Adipocyte (in vitro differentiated cells): Measurements from ENCODE around the gene PLEKHG3.

ENCODE experiments used
- DNase-seq: peaks from one replicate; pipeline ENCODE4 v3.0.0-alpha.2; 2015; ENCODE audit warnings: low read depth
- H3K27me3 ChIP-seq: replicated peaks from 2 replicates; pipeline ENCODE4 v1.7.0; 2013; ENCODE audit warnings: mild to moderate bottlenecking, low read length, moderate library complexity; ENCODE audit not compliant: control insufficient read depth, insufficient read depth
- H3K36me3 ChIP-seq: 2 replicates; pipeline ENCODE4 v1.7.0; 2013; ENCODE audit warnings: low read length, mild to moderate bottlenecking, moderate library complexity; ENCODE audit not compliant: control insufficient read depth, insufficient read depth, severe bottlenecking
- H3K4me1 ChIP-seq: 2 replicates; pipeline ENCODE4 v1.7.0; 2013; ENCODE audit warnings: mild to moderate bottlenecking, low read length, moderate library complexity; ENCODE audit not compliant: control insufficient read depth, insufficient read depth
- H3K4me3 ChIP-seq: 2 replicates; pipeline ENCODE4 v1.7.0; 2013; ENCODE audit warnings: mild to moderate bottlenecking, low read length, moderate library complexity
- H3K9ac ChIP-seq: 2 replicates; pipeline ENCODE4 v1.7.0; 2013; ENCODE audit warnings: mild to moderate bottlenecking, low read length, moderate library complexity
- H3K9me3 ChIP-seq: 2 replicates; pipeline ENCODE4 v1.7.0; 2013; ENCODE audit warnings: mild to moderate bottlenecking, low read length, moderate library complexity; ENCODE audit not compliant: control insufficient read depth

PLEKHG3 gene

DNA sequence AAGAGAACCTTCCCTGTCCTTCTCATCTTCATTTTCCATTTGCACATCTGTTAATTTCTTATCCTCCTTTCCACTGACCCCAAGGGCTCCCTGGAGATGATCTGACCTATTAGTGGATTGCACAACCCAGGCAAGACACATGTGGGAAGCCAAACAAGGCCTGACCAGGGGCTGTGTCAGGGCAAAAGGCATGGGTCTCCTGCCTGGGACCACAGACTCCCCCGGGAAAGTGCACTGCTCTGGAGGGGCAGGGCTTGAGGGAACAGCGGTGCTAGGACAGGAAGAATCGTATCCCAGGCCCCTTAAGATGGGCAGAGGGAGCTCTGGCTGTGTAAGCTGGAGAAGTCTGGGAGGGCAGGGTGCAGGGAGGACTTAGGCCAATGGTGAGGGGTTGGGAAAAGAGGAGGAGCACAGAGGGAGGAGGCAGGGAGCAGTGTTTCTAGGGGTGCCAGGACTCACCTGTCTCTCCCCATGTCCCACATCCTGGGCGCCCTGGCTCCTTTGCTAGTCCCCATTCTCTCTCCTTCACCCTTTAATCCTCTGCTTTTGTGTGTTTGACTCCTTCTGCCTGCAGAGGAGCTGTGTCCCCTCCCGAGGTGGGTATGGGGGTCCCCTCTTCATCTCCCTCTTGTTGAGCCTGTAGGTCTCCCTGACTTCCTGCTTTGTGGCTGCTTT, 25.3 kb downstream of the PLEKHG3 start:
- peaks cover 12% of the 10 kb centered on the region for H3K36me3 ChIP-seq
- DNase-seq, result no peak
- H3K9ac ChIP-seq, result no peak overlapping the region

DNA sequence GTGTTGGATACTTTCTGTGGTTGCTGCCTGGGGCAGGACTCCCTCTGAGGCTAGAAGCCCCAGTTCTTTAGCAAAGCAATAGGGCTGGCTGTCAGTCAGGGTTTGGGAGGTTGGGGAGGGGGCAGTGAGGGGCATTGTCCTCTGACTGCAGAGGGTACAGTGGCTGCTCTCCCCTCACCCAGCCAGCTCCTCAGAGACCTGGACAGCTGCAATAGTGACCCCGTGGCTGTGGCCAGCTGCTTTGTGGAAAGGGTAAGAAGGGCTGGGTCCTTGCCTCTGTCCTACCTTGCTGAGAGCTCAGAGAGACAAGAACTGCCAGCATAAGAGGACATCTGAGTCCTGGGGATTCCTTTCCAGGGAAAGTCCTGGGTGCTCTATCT, 25.8 kb downstream of the PLEKHG3 start:
- Histone ChIP-seq H3K9me3 (no peaks in the 10 kb centered on the region), H3K27me3 (peaks cover 10% of the 10 kb centered on the region), H3K4me3 (no peak overlapping the region), H3K4me1 (peaks cover 19% of the 10 kb centered on the region), H3K9ac (no peak overlapping the region), H3K36me3 (peaks cover 12% of the 10 kb centered on the region)
- DNase-seq, result no peak

More for the DNA sequence above, 25.3 kb downstream of the PLEKHG3 start:
- peaks cover 20% of the 10 kb centered on the region for H3K4me1 ChIP-seq
- H3K9me3 ChIP-seq, result no peaks in the 10 kb centered on the region
- H3K27me3 ChIP-seq, result peaks cover 10% of the 10 kb centered on the region
- no peak overlapping the region for H3K4me3 ChIP-seq

DNA sequence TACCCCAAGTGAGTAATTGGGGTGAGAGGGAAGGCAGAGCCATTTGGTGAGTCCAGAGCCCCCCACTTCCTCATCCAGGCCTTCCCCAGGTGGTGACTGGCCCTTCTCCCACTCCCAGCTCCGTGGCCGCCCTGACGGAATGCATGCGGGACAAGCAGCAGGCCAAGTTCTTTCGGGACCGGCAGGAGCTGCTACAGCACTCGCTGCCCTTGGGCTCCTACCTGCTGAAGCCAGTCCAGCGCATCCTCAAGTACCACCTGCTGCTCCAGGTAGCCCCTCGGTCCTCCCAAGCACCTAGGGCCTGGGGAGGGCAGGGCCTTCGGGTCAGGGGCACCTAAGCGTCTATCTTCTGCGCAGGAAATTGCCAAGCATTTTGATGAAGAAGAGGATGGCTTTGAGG, 26.5 kb downstream of the PLEKHG3 start:
- no peak overlapping the region for H3K4me3 ChIP-seq
- no peak for DNase-seq
- no peak overlapping the region for H3K9ac ChIP-seq
- peaks cover 12% of the 10 kb centered on the region for H3K36me3 ChIP-seq
- H3K27me3 ChIP-seq, result peaks cover 7% of the 10 kb centered on the region
- peaks cover 19% of the 10 kb centered on the region for H3K4me1 ChIP-seq
- no peaks in the 10 kb centered on the region for H3K9me3 ChIP-seq

DNA sequence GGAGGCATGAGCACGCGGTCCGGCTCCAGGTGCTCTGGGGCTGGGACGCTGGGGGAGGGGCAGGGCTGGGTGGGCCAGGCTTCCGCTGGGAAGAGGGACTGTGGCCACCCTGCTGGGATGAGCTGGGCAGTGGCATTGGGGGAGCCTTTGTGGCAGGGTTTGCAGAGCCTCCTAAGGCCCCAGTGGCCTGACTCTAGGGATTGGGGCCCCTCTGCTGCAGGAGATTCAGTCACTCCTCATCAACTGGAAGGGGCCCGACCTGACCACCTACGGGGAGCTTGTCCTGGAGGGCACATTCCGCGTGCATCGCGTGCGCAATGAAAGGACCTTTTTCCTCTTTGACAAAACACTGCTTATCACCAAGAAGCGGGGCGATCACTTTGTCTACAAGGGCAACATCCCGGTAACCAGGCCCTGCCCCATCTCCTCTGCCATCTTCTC, 26.9 kb downstream of the PLEKHG3 start:
- no peak for DNase-seq
- no peak overlapping the region for H3K4me3 ChIP-seq
- H3K27me3 ChIP-seq, result peaks cover 2% of the 10 kb centered on the region
- H3K9ac ChIP-seq, result no peak overlapping the region
- H3K36me3 ChIP-seq, result peaks cover 12% of the 10 kb centered on the region
- no peaks in the 10 kb centered on the region for H3K9me3 ChIP-seq
- peaks cover 19% of the 10 kb centered on the region for H3K4me1 ChIP-seq

GRCh38 chr14:64732066-64732465, 27.8 kb downstream of the PLEKHG3 start:
- Histone ChIP-seq H3K9ac (no peak overlapping the region), H3K4me3 (no peak overlapping the region), H3K27me3 (no peaks in the 10 kb centered on the region), H3K36me3 (peaks cover 12% of the 10 kb centered on the region), H3K4me1 (peaks cover 19% of the 10 kb centered on the region), H3K9me3 (no peaks in the 10 kb centered on the region)
- DNase-seq, result no peak

- DNase-seq, result no peak
Measured at GRCh38 chr14:64732536-64733120, 28.4 kb downstream of the PLEKHG3 start.

GRCh38 chr14:64733321-64733720, 29.1 kb downstream of the PLEKHG3 start:
- peaks cover 5% of the 10 kb centered on the region for H3K36me3 ChIP-seq
- H3K9me3 ChIP-seq, result no peaks in the 10 kb centered on the region
- no peak overlapping the region for H3K9ac ChIP-seq

More at GRCh38 chr14:64732536-64733120, 28.4 kb downstream of the PLEKHG3 start:
- Histone ChIP-seq H3K4me3 (no peak overlapping the region), H3K9me3 (no peaks in the 10 kb centered on the region), H3K4me1 (peaks cover 19% of the 10 kb centered on the region), H3K27me3 (no peaks in the 10 kb centered on the region), H3K9ac (no peak overlapping the region), H3K36me3 (peaks cover 12% of the 10 kb centered on the region)

DNA sequence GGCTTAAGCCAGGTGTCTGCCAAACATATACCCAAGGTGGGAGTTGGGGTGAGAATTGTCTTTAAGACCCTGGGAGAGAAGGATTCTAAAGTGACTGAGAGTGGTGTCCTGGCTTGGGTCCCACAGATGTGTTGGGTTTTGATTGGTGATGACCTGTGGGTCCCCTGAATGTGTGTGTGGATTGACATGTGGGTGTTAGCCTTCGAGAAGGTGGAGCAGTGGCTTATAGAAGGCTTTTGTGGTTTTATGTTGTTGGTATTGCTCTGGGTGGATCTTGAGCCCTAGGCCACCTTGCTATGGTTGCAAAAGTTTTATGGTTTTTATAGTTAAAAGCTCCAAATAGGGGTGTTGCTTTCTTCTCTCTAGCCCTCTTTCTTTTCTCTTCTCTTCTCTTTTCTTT, 29.7 kb downstream of the PLEKHG3 start:
- Histone ChIP-seq H3K4me3 (no peak overlapping the region), H3K9me3 (no peaks in the 10 kb centered on the region), H3K9ac (no peak overlapping the region), H3K36me3 (peaks cover 5% of the 10 kb centered on the region), H3K27me3 (peaks cover 2% of the 10 kb centered on the region), H3K4me1 (peaks cover 16% of the 10 kb centered on the region)
- no peak for DNase-seq

More at GRCh38 chr14:64733321-64733720, 29.1 kb downstream of the PLEKHG3 start:
- no peaks in the 10 kb centered on the region for H3K27me3 ChIP-seq
- no peak for DNase-seq
- H3K4me1 ChIP-seq, result peaks cover 19% of the 10 kb centered on the region
- H3K4me3 ChIP-seq, result no peak overlapping the region

GRCh38 chr14:64734990-64735389, 30.8 kb downstream of the PLEKHG3 start:
- Histone ChIP-seq H3K27me3 (peaks cover 4% of the 10 kb centered on the region), H3K9me3 (no peaks in the 10 kb centered on the region), H3K36me3 (peaks cover 9% of the 10 kb centered on the region), H3K4me3 (no peak overlapping the region), H3K4me1 (peaks cover 5% of the 10 kb centered on the region), H3K9ac (no peak overlapping the region)
- no peak for DNase-seq

DNA sequence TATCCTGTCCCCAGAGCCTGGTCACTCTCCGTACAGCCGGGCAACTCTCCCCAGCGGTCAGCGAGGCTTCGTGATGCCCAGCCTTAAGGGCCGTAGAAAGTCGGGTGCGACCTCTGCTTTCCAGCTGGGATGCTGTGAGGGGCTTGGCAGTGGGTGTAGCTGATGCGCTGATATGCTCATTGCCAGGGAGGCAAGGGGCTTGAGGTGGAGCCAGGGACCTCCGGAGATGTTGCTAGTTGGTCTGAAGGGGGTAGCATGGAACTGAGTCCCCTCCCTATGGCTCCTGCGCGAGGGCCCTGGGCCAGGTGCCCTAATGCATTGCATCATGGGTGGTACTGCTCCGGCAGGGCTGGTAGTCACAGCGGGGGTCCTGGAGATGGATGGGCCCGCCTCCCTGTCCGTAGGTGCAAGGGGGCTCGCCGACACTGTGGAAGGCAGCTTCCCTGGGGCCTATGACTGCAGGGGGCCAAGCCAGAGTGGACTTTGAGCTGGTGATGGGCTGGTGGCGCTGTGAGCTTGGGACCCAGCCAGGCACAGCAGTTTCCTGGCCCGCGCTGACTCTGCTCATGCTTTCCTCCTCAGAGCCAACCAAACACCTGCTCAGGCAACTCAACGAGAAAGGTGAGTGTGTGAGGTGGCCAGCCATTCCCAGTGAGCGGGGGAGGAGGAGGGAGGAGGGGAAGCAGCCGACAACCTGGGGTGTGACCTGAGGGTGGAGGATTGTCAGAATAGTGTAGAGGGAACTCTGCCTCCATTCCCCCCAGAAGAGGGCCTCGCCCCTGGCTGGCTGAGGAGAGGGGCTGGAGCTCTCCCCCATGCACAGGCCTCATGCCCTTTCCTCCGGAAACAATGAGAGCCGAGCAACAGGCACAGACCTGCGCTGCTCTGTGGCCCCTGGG, 32.3 kb downstream of the PLEKHG3 start:
- Histone ChIP-seq H3K9me3 (no peaks in the 10 kb centered on the region), H3K9ac (no peak overlapping the region), H3K4me1 (no peaks in the 10 kb centered on the region), H3K4me3 (no peak overlapping the region), H3K36me3 (peaks cover 14% of the 10 kb centered on the region), H3K27me3 (peaks cover 4% of the 10 kb centered on the region)
- no peak for DNase-seq
